Measurements from ENCODE around the gene HLA-DOB.

Gene HLA-DOB

DNA sequence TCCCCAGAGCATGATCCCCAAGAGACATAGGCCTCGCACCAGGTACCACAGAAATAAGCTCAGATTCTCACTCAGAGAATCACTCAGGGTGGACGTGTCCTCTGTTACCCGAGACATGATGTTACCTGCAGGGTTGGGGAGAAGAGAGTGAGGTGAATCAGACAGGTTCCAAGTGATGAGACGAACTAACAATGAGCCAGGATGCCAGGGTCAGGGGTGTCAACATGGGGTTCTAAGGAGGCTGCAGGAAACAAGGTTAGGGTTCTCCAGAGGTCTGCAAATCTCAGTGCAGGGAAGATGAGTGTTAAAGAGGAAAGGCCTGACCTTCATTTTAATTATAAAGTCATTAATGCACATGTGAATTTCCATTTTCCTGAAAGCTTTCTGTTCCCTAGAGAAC is 34.2 kb upstream of the HLA-DOB start:
- no peak overlapping the region for H3K27ac ChIP-seq
- CTCF ChIA-PET: no interaction called here
- DNase-seq (ENCODE audit: low spot score): no peak
- no peak for TF ChIP-seq CTCF (conservative IDR thresholded peaks at IDR 0.05; ENCODE audit: low read depth)
- POLR2A ChIA-PET (ENCODE audit: low non-redundant PET): no interaction called here

DNA sequence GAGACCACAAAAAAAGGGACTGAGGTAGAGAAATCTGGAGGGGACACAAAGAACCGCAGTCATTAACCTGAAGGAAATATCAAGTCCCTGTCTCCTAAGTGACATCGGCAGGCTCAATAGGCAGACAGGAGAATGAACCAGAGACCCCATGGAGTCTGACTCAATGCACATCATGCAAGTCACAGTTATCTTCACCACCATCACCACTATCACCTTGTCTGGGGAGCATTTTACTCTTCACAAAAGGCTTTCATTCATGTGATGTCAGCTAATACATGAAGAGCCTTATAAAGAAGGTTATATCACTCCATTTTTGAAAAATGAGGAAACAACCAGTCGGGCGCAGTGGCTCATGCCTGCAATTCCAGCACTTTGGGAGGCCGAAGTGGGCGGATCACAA is 32.3 kb upstream of the HLA-DOB start:
- ChIA-PET POLR2A (ENCODE audit: low non-redundant PET) (no interaction called here), CTCF (interaction anchor here (0.6 kb wide), 1 partner anchor 84 kb away, joined by 3 read pairs; no protein-coding TSS in a partner anchor)
- TF ChIP-seq CTCF (conservative IDR thresholded peaks at IDR 0.05; ENCODE audit: low read depth): no peak
- DNase-seq (ENCODE audit: low spot score): no peak
- H3K27ac ChIP-seq: no peak overlapping the region

GRCh38 chr6:32847795-32848194 is 31.0 kb upstream of the HLA-DOB start:
- no peak for DNase-seq (ENCODE audit: low spot score)
- ChIA-PET POLR2A (ENCODE audit: low non-redundant PET) (no interaction called here), CTCF (no interaction called here)
- no peak for TF ChIP-seq CTCF (conservative IDR thresholded peaks at IDR 0.05; ENCODE audit: low read depth)
- no peak overlapping the region for H3K27ac ChIP-seq

GRCh38 chr6:32847004-32847403 is 30.2 kb upstream of the HLA-DOB start:
- CTCF ChIA-PET: interaction anchor here (0.6 kb wide), 1 partner anchor 576 kb away, joined by 3 read pairs; no protein-coding TSS in a partner anchor
- no peak overlapping the region for H3K27ac ChIP-seq
- no peak for TF ChIP-seq CTCF (conservative IDR thresholded peaks at IDR 0.05; ENCODE audit: low read depth)
- no peak for DNase-seq (ENCODE audit: low spot score)
- POLR2A ChIA-PET (ENCODE audit: low non-redundant PET): no interaction called here

DNA sequence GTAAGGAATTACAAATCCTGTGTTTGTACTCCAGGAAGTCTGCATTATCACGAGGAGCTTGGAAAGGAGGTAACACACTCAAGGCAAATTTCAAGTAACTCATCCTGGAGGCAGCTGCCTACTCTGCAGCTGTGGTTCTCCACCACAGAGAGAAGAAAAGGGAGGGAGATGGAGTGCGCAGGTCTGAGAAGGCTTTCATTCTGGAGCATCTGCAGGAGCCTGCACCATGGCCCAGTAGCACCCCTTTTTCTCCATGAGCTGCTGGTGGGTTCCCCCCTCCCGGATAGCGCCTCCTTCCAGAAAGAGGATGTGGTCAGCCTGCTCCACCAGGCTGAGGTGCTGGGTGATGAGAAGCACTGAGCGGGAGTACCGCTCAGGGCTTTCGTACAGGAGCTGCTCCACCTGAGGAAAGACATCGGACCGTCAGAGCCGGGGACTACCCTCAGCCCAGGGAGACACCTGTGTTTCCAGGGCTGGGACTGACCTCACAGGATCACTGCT is 28.6 kb upstream of the HLA-DOB start:
- DNase-seq (ENCODE audit: low spot score): no peak
- TF ChIP-seq CTCF (conservative IDR thresholded peaks at IDR 0.05; ENCODE audit: low read depth): no peak
- H3K27ac ChIP-seq: peak overlapping the region; percentile 85

GRCh38 chr6:32844839-32845383 is 28.1 kb upstream of the HLA-DOB start:
- no peak for DNase-seq (ENCODE audit: low spot score)
- CTCF ChIA-PET: interaction anchor here (0.6 to 2.4 kb wide), 4 partner anchors 9 to 184 kb away, joined by 4 to 10 read pairs (median 6); partner anchors contain the start of genes PSMB9 and TAP1
- POLR2A ChIA-PET (ENCODE audit: low non-redundant PET): interaction anchor here (1.9 kb wide), 1 partner anchor 9 kb away, joined by 8 read pairs; the partner anchor contains the start of genes PSMB9 and TAP1
- peak overlapping the region; percentile 85 for H3K27ac ChIP-seq
- TF ChIP-seq CTCF (conservative IDR thresholded peaks at IDR 0.05; ENCODE audit: low read depth): no peak

More for the DNA sequence above, 28.6 kb upstream of the HLA-DOB start:
- CTCF ChIA-PET: interaction anchor here (0.5 to 2.4 kb wide), 4 partner anchors 9 to 184 kb away, joined by 4 to 10 read pairs (median 6); partner anchors contain the start of genes PSMB9 and TAP1
- POLR2A ChIA-PET (ENCODE audit: low non-redundant PET): interaction anchor here (1.9 kb wide), 1 partner anchor 8 kb away, joined by 8 read pairs; the partner anchor contains the start of genes PSMB9 and TAP1
